ENCODE data around the gene ABHD15.

ABHD15 gene

GRCh38 chr17:29594519-29595090 lies 27.8 kb upstream of the ABHD15 start:
- no peak for DNase-seq (ENCODE audit: low spot score)

GRCh38 chr17:29593591-29594518 lies 27.0 kb upstream of the ABHD15 start:
- peak; percentile 77 for DNase-seq (ENCODE audit: low spot score)

- peak; percentile 87 for DNase-seq (ENCODE audit: low spot score)
Measured at GRCh38 chr17:29592850-29593551, 26.2 kb upstream of the ABHD15 start, which contains the start of gene ANKRD13B. Gene ANKRD13B (plus strand): TSS chr17:29593132. CDS start chr17:29593622, 490 bp downstream.

GRCh38 chr17:29591737-29592608 lies 25.1 kb upstream of the ABHD15 start:
- DNase-seq (ENCODE audit: low spot score), result peak; percentile 97

GRCh38 chr17:29591146-29591736 lies 24.4 kb upstream of the ABHD15 start:
- peak; percentile 75 for DNase-seq (ENCODE audit: low spot score)

GRCh38 chr17:29590411-29591145 lies 23.7 kb upstream of the ABHD15 start:
- DNase-seq (ENCODE audit: low spot score), result peak; percentile 73

GRCh38 chr17:29589524-29590410 lies 22.9 kb upstream of the ABHD15 start, which contains the start of gene GIT1:
Gene GIT1 (minus strand): TSS chr17:29589648. CDS start chr17:29589378, 270 bp downstream.
- DNase-seq (ENCODE audit: low spot score), result peak; percentile 99

GRCh38 chr17:29588562-29589411 lies 21.9 kb upstream of the ABHD15 start:
- DNase-seq (ENCODE audit: low spot score), result peak; percentile 82

- DNase-seq (ENCODE audit: low spot score), result no peak
Measured at GRCh38 chr17:29588017-29588561, 21.3 kb upstream of the ABHD15 start.

- no peak for DNase-seq (ENCODE audit: low spot score)
Measured at GRCh38 chr17:29587591-29587990, 20.8 kb upstream of the ABHD15 start.

- no peak for DNase-seq (ENCODE audit: low spot score)
Measured at GRCh38 chr17:29586676-29587469, 20.0 kb upstream of the ABHD15 start.

GRCh38 chr17:29585080-29585751 lies 18.4 kb upstream of the ABHD15 start:
- DNase-seq (ENCODE audit: low spot score), result no peak

GRCh38 chr17:29584452-29585079 lies 17.7 kb upstream of the ABHD15 start:
- no peak for DNase-seq (ENCODE audit: low spot score)

- DNase-seq (ENCODE audit: low spot score), result peak; percentile 63
Measured at GRCh38 chr17:29583324-29584248, 16.7 kb upstream of the ABHD15 start.

- no peak for DNase-seq (ENCODE audit: low spot score)
Measured at GRCh38 chr17:29582772-29583171, 15.9 kb upstream of the ABHD15 start.
